Breast epithelium (tissue), 4 donors: ENCODE measurements around the gene ECSIT. TPM values are rescaled to one million over a fixed set of nuclear protein-coding genes. Genes with fewer than 3 reads are reported as not detected.
A peak's percentile ranks its signal among the peaks of the same experiment; 100 is the strongest.

ENCODE experiments used
- DNase-seq, 2 donors: peaks; one replicate each; pipeline ENCODE4 v3.0.0-alpha.2; 2019; ENCODE audit warnings: low spot score in 2 of 2
- H3K27ac ChIP-seq, 2 donors: fragments of 200-600 bp; sonication (generic) in 1 of 2; one replicate each; pipeline ENCODE4 v1.5.1; 2016 to 2019; ENCODE audit warnings: mild to moderate bottlenecking in 1 of 2
- H3K27me3 ChIP-seq, 2 donors: fragments of 200-600 bp; sonication (generic) in 1 of 2; one replicate each; pipeline versions ENCODE4 v1.5.1 to v1.6.0; 2017 to 2019; ENCODE audit warnings: control low read depth in 1 of 2, mild to moderate bottlenecking in 1 of 2
- H3K36me3 ChIP-seq: fragments of 200-600 bp; one replicate; pipeline ENCODE4 v1.5.1; 2019
- H3K4me1 ChIP-seq, 2 donors: fragments of 200-600 bp; sonication (generic); one replicate each; pipeline ENCODE4 v1.5.1; 2016 to 2019; ENCODE audit warnings: control low read depth in 1 of 2
- H3K4me3 ChIP-seq, 3 donors: fragments of 200-600 bp; sonication (generic); 1 replicate in 2 of 3; 2 replicates in 1 of 3; pipeline ENCODE4 v1.5.1; 2016 to 2019; ENCODE audit warnings: mild to moderate bottlenecking in 3 of 3, moderate library complexity in 2 of 3
- H3K9me3 ChIP-seq, 2 donors: fragments of 200-600 bp; sonication (generic) in 1 of 2; one replicate each; pipeline ENCODE4 v1.5.1; 2016 to 2019; ENCODE audit warnings: control low read depth in 1 of 2
- POLR2A ChIP-seq: fragments of 450-650 bp; IDR thresholded peaks from one replicate; pipeline ENCODE4 v1.6.1; 2016; ENCODE audit warnings: antibody characterized with exemption, mild to moderate bottlenecking, moderate library complexity
- POLR2AphosphoS5 ChIP-seq, 3 donors: sonication (generic); formaldehyde crosslinking; IDR thresholded peaks; one replicate each; pipeline ENCODE4 v1.6.1; 2017; ENCODE audit warnings: antibody characterized with exemption in 3 of 3
- intact Hi-C: fragments of 100-400 bp; cut with DNase I; formaldehyde crosslinking; loops from one replicate; pipeline ENCODE4 v1.15.1; 2023; ENCODE audit warnings: low total_unique reads
- total RNA-seq, 3 donors: library from RNA; depleted of rRNA; stranded (reverse); fragments of >200 nt; gene quantifications; one replicate each; pipeline ENCODE4 v1.1.0, GENCODE V29; 2016
- TF ChIP-seq, protein P1 (sequence below), 3 donors: fragments of 450-650 bp; IDR thresholded peaks; one replicate each; pipeline ENCODE4 v1.5.1; 2016 to 2017; ENCODE audit warnings: antibody characterized with exemption in 3 of 3, mild to moderate bottlenecking in 3 of 3, moderate library complexity in 3 of 3

Gene ECSIT
- total RNA-seq, 3 donors from 2014 or later, result 37.0 to 56.0 (median 53.6) TPM

DNA sequence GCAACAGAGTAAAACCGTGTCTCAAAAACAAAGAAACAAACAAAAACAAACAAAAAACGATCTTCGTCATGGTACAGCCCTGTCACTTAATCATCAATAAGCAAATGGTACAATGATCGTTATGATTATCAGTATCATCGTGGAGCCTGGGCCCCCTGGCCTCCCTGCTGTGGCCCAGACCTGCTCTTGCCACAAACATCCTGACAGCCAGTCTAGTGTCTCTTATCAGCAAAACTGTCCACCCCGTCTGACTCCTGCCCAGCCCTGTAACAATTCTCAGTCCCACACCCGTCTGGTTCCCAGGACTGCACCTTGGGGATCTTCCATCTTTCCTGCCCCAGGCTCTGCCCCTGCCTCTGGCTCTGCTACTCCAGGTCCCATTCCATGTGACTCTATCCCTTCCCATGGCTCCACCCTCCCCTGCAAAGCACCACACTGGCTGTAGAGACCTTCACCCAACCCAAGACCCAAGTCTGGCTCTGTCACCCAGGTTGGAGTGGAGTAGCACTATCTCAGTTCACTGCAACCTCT is 29.0 kb downstream of the ECSIT start:
- intact Hi-C loops, result no loop called here
- no peaks in the 10 kb centered on the region for H3K36me3 ChIP-seq
- H3K4me3 ChIP-seq, result no peak overlapping the region
- H3K27ac ChIP-seq, result no peak overlapping the region
- H3K27me3 ChIP-seq, result no peaks in the 10 kb centered on the region
- H3K9me3 ChIP-seq, result no peaks in the 10 kb centered on the region
- DNase-seq, result no peak
- TF ChIP-seq, protein P1, sequence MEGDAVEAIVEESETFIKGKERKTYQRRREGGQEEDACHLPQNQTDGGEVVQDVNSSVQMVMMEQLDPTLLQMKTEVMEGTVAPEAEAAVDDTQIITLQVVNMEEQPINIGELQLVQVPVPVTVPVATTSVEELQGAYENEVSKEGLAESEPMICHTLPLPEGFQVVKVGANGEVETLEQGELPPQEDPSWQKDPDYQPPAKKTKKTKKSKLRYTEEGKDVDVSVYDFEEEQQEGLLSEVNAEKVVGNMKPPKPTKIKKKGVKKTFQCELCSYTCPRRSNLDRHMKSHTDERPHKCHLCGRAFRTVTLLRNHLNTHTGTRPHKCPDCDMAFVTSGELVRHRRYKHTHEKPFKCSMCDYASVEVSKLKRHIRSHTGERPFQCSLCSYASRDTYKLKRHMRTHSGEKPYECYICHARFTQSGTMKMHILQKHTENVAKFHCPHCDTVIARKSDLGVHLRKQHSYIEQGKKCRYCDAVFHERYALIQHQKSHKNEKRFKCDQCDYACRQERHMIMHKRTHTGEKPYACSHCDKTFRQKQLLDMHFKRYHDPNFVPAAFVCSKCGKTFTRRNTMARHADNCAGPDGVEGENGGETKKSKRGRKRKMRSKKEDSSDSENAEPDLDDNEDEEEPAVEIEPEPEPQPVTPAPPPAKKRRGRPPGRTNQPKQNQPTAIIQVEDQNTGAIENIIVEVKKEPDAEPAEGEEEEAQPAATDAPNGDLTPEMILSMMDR (IDR thresholded peaks at IDR 0.05), result no peak
- no peak for TF ChIP-seq POLR2A
- no peak for TF ChIP-seq POLR2AphosphoS5 (IDR thresholded peaks at IDR 0.05)
- H3K4me1 ChIP-seq, result no peaks in the 10 kb centered on the region

DNA sequence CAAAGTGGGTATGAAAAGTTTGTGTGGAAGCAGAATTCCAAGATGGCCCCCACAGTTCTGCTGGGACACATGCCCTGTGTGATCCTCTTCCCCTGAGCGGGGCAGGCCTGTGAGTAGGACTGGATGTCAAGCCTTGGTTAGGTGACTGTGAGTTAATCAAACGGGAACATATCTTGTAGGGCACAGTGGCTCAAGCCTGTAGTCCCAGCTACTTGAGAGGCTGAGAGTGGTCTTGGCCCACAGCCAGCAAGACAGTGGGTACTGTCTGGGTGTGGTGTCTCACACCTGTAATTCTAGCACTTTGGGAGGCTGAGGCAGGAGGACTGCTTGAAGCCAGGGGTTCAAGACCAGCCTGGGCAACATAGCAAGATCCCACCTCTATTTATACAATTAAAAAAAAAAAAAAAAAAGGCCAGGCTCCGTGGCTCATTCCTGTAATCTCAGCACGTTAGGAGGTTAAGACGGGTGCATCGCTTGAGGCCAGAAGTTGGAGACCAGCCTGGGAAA is 29.7 kb downstream of the ECSIT start:
- Histone ChIP-seq H3K4me1 (no peaks in the 10 kb centered on the region), H3K27me3 (no peaks in the 10 kb centered on the region), H3K4me3 (no peak overlapping the region), H3K9me3 (no peaks in the 10 kb centered on the region), H3K36me3 (no peaks in the 10 kb centered on the region), H3K27ac (no peak overlapping the region)
- TF ChIP-seq, protein P1 (IDR thresholded peaks at IDR 0.05), result no peak
- TF ChIP-seq POLR2AphosphoS5 (IDR thresholded peaks at IDR 0.05) (no peak), POLR2A (no peak)
- intact Hi-C loops, result no loop called here
- no peak for DNase-seq

DNA sequence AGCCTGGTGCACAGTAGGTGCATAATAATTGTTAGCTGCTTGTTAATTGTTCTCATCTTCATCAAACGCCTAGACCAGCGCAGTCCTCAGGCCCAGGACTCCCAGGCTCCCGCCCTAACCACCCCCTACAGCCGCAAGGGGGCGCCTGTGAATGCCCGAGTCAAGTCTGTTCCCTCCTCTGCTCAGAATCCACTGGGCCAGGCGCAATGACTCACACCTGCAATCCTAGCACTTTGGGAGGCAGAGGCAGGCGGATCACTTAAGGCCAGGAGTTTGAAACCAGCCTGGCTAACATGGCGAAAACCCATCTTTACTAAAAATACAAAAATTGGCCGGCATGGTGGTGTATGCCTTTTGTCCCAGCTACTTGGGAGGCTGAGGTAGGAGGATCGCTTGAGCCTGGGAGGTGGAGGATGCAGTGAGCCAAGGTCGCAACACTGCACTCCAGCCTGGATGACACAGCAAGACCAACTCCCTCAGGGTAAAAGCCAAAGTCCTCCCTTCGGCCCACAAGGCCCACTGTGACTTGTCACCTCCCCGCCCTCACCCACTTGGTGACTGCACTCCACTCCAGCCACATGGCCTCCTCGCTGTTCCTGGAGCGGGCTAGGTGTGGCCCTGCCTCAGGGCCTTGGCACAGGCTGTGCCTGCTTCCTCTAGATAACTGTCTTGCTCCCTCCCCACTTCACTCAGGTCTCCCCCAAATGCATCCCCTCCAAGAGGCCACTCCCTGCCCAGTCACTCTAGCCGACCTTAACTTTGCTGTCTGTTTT is 32.4 kb downstream of the ECSIT start:
- no peaks in the 10 kb centered on the region for H3K36me3 ChIP-seq
- no peaks in the 10 kb centered on the region for H3K9me3 ChIP-seq
- DNase-seq, result no peak
- intact Hi-C loops, result no loop called here
- no peaks in the 10 kb centered on the region for H3K27me3 ChIP-seq
- no peak overlapping the region for H3K27ac ChIP-seq
- H3K4me1 ChIP-seq, result no peaks in the 10 kb centered on the region
- TF ChIP-seq, protein P1 (IDR thresholded peaks at IDR 0.05), result peak in 2 of 3 donors; percentile 27 to 41
- no peak for TF ChIP-seq POLR2A
- TF ChIP-seq POLR2AphosphoS5 (IDR thresholded peaks at IDR 0.05), result no peak
- no peak overlapping the region for H3K4me3 ChIP-seq

DNA sequence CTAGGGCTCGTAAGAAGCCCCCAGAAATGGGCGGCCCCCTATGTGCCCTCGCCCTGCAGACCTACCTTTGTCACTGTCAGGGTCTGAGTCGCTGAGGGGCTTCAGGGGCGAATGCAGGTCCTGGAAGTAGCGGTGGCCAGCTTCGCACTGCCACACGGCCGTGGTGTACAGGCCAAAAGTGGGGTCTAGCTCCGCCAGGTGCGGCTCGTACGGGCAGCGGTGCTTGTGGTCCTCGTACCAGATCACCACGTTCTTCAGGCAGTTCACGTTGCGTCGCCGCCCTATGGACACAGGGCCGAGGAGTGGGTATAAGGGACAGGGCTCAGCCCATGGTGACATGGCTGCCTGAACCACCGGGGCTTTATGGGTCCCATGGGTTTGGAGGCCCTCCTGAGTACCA is 33.0 kb downstream of the ECSIT start:
- Histone ChIP-seq H3K4me1 (no peaks in the 10 kb centered on the region), H3K4me3 (no peak overlapping the region), H3K27ac (no peak overlapping the region), H3K27me3 (no peaks in the 10 kb centered on the region), H3K9me3 (no peaks in the 10 kb centered on the region), H3K36me3 (no peaks in the 10 kb centered on the region)
- DNase-seq, result no peak
- intact Hi-C loops, result no loop called here
- TF ChIP-seq POLR2AphosphoS5 (IDR thresholded peaks at IDR 0.05), result no peak

DNA sequence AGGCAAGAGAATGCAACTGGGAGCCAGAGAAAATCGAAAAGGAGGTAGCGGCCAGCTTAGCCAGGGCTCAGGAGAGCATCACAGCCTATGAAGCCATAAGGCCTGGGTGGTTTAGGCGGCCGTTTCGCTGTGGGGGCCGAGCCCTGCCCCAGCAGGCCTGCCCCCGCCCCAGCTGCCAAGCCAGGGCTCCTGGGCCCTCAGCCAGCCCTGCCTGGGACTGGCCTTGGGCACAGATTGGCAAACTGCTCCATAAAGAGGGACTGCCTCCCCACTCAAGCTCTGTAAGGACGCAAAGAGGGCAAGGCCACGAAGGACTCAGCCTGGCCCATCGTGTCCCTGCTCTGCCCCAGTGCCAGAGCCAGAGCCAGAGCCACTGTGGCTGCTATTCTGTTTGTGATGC is 33.5 kb downstream of the ECSIT start:
- TF ChIP-seq, protein P1 (IDR thresholded peaks at IDR 0.05), result no peak
- TF ChIP-seq POLR2A (no peak), POLR2AphosphoS5 (IDR thresholded peaks at IDR 0.05) (no peak)
- no peak for DNase-seq
- Histone ChIP-seq H3K27me3 (no peaks in the 10 kb centered on the region), H3K27ac (no peak overlapping the region), H3K4me1 (no peaks in the 10 kb centered on the region), H3K36me3 (no peaks in the 10 kb centered on the region), H3K4me3 (no peak overlapping the region), H3K9me3 (no peaks in the 10 kb centered on the region)
- intact Hi-C loops, result no loop called here
